Activated CD8-positive, alpha-beta T cell treated with anti-CD3 and anti-CD28 coated beads for 36 hours (primary cell): ENCODE results near the gene DLL1. TPM values are rescaled to one million over a fixed set of nuclear protein-coding genes. Genes with fewer than 3 reads are reported as not detected.

Source experiments
- ATAC-seq: fragments of 200-7000 bp; cut with Tn5 transposase; one replicate; pipeline ENCODE4 v1.10.0; 2021; ENCODE audit warnings: mild to moderate bottlenecking, moderate library complexity
- CTCF ChIA-PET: fragments of 350-600 bp; sonication (Branson Sonifier 250); formaldehyde crosslinking; loops from one replicate; lab custom pipeline; 2021; ENCODE audit warnings: antibody characterized with exemption; lab: Charles Lee
- POLR2A ChIA-PET: fragments of 350-600 bp; sonication (Branson Sonifier 250); formaldehyde crosslinking; loops from one replicate; lab custom pipeline; 2021; ENCODE audit warnings: antibody characterized with exemption; lab: Charles Lee
- DNase-seq: peaks from one replicate; pipeline ENCODE4 v3.0.0-alpha.2; 2020
- H3K27ac Mint-ChIP-seq: one replicate; pipeline ENCODE4 v1.8.0; 2021; ENCODE audit warnings: mild to moderate bottlenecking, mixed read lengths
- H3K27me3 Mint-ChIP-seq: one replicate; pipeline ENCODE4 v1.8.0; 2021; ENCODE audit warnings: mixed read lengths
- H3K36me3 Mint-ChIP-seq: one replicate; pipeline ENCODE4 v1.8.0; 2021; ENCODE audit warnings: low read depth, mixed read lengths
- H3K4me1 Mint-ChIP-seq: one replicate; pipeline ENCODE4 v1.8.0; 2021; ENCODE audit warnings: low read depth, mixed read lengths
- H3K4me3 Mint-ChIP-seq: one replicate; pipeline ENCODE4 v1.8.0; 2021; ENCODE audit warnings: mild to moderate bottlenecking, moderate library complexity, mixed read lengths
- H3K9me3 Mint-ChIP-seq: one replicate; pipeline ENCODE4 v1.8.0; 2021; ENCODE audit warnings: mixed read lengths
- CTCF ChIP-seq: fragments of 200-600 bp; IDR thresholded peaks from one replicate; pipeline ENCODE4 v1.8.0; 2022; ENCODE audit warnings: antibody characterized with exemption, mild to moderate bottlenecking
- intact Hi-C: fragments of 100-400 bp; cut with micrococcal nuclease; formaldehyde crosslinking; loops from one replicate; pipeline ENCODE4 v1.10.0; 2022
- total RNA-seq, 2 experiments: library from RNA; stranded (reverse); gene quantifications; one replicate each; pipeline ENCODE4 v1.2.3, GENCODE V29; 2021

Gene DLL1
- total RNA-seq, 2 experiments from 2014 or later, result 1.9 to 2.4 TPM

DNA sequence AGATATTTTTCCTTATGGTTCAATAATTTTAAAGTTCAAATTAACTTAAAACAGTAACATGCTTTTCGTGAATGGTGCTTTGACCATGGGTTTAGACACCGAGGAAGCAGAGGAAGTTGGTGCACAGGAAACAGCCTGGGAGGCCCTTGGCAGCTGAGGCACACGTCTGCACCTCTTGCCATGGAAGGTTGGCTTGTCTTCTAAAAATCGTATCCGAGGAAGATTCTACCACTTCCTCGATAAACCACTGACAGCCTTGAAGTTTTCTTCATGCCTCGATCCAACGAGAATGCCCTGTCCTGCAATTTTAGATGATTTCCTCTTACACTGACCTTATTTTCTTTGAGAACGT, 12.2 kb downstream of the DLL1 start:
- Mint-ChIP-seq H3K4me1 (peaks cover 29% of the 10 kb centered on the region), H3K4me3 (no peak overlapping the region), H3K27ac (peak overlapping the region; percentile 77), H3K27me3 (no peaks in the 10 kb centered on the region), H3K36me3 (peaks cover 3% of the 10 kb centered on the region), H3K9me3 (peaks cover 7% of the 10 kb centered on the region)
- DNase-seq (no peak), ATAC-seq (peak; percentile 48)
- ChIA-PET CTCF (interaction anchor here (1.2 kb wide), 1 partner anchor 9 kb away, joined by 4 read pairs; no protein-coding TSS in a partner anchor), POLR2A (interaction anchor here (0.7 to 1.7 kb wide), 2 partner anchors 10 to 12 kb away, joined by 4 read pairs; partner anchors contain the start of gene DLL1)
- TF ChIP-seq CTCF, result no peak
- intact Hi-C loops, result no loop called here

- Mint-ChIP-seq H3K9me3 (peaks cover 9% of the 10 kb centered on the region), H3K4me3 (peak overlapping the region; percentile 20), H3K27ac (peak overlapping the region; percentile 77), H3K36me3 (peaks cover 5% of the 10 kb centered on the region), H3K4me1 (peaks cover 30% of the 10 kb centered on the region), H3K27me3 (no peaks in the 10 kb centered on the region)
- no peak for TF ChIP-seq CTCF
- CTCF ChIA-PET, result interaction anchor here (0.7 to 1.2 kb wide), 3 partner anchors 8 to 446 kb away, joined by 3 to 4 read pairs (median 3); no protein-coding TSS in a partner anchor
- intact Hi-C loops, result no loop called here
- POLR2A ChIA-PET, result interaction anchor here (0.7 to 1.7 kb wide), 2 partner anchors 11 to 13 kb away, joined by 4 read pairs; partner anchors contain the start of gene DLL1
- DNase-seq (no peak), ATAC-seq (peak; percentile 57)
Observed at GRCh38 chr6:170277893-170278742, 12.8 kb downstream of the DLL1 start.

DNA sequence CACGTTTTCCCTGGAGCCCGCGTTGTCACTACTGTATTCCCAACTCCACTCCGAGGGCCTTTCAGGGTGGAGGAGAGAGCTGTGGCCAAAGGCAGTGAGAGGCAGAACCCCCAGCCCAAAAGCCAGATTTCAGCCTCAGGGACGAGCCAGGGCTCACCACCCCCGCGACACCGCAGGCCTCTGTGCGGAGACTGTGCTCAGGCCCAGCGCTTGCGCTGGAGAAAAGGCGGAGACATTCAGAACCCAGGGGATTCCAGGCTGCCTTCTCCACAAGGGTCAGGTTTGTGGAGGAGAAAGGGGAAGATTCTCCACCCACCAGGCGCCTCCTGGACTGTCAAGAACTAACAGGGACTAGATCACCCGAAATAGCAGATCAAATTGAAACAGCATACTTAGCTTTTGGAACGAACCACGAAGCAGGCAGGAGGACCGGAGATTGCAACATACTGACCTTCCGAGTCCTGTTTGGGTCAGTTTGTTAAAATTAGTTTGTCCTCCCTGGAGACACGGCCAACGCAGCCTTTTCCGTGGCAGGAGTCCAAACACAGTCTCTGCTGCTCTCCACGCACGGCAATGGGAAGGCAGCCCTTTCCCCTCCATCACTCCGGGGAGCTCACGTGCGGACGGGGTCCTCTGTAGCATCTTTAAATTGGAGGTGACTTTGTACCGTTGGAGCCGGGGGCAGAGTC, 14.4 kb downstream of the DLL1 start:
- Mint-ChIP-seq H3K4me3 (no peak overlapping the region), H3K27ac (no peak overlapping the region), H3K36me3 (peaks cover 5% of the 10 kb centered on the region), H3K9me3 (peaks cover 9% of the 10 kb centered on the region), H3K27me3 (no peaks in the 10 kb centered on the region), H3K4me1 (peaks cover 46% of the 10 kb centered on the region)
- intact Hi-C loops, result no loop called here
- ATAC-seq (no peak), DNase-seq (no peak)
- no peak for TF ChIP-seq CTCF
- ChIA-PET CTCF (interaction anchor here (0.9 kb wide), 1 partner anchor 18 kb away, joined by 3 read pairs; no protein-coding TSS in a partner anchor), POLR2A (no interaction called here)

GRCh38 chr6:170274713-170275560, 15.9 kb downstream of the DLL1 start:
- intact Hi-C loops, result no loop called here
- Mint-ChIP-seq H3K9me3 (peaks cover 9% of the 10 kb centered on the region), H3K4me3 (no peak overlapping the region), H3K4me1 (peaks cover 51% of the 10 kb centered on the region), H3K27me3 (no peaks in the 10 kb centered on the region), H3K36me3 (peaks cover 5% of the 10 kb centered on the region), H3K27ac (no peak overlapping the region)
- ATAC-seq, result no peak
- no peak for DNase-seq
- CTCF ChIA-PET, result interaction anchor here (0.9 kb wide), 1 partner anchor 20 kb away, joined by 3 read pairs; no protein-coding TSS in a partner anchor
- POLR2A ChIA-PET, result no interaction called here
- no peak for TF ChIP-seq CTCF
